Raji (cell line): Measurements from ENCODE around the gene ATP2B2.

ENCODE experiments used
- POLR2A ChIP-seq: IDR thresholded peaks from 2 replicates; pipeline ENCODE4 v1.6.1; 2011; ENCODE audit warnings: low read depth, low read length, control low read depth; ENCODE audit not compliant: insufficient read depth

Gene ATP2B2

DNA sequence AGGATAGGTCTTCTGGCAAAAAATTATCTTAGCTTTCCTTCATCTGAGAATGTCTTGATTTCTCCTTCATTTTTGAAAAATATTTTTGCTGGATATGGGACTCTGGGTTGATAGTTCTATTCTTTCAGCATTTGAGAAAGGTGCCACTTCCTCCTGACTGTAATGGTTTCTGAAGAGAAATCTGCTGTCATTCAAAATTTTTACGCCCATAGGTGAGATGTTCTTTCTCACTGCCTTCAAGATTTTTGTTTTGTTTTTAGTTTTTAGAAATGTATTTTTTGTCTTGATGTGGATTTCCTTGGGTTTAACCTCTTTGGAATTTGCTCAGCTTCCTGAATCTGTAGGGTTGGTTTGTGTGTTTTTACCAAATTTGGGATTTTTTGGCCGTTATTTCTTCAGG, 37.1 kb upstream of the ATP2B2 start:
- no peak for TF ChIP-seq POLR2A

DNA sequence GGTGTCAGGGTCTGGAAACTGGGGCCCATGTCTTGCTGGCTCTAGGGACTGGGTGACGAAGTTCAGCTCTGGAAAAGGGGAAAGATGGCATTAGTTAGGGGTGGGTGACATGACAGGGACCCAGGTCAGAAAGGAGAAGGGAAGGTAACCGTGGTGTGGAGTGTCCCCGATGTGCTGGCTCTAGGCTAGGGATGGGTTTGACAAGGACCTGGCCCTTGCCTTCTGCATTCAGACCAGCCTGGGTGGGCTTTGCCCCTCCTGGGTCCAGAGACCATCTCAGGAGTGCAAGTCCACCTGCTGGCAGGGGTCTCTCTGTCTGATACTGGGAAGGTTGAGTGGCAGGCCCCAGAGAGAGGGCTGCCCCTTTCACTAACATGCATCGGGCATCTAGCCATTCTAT, 28.7 kb upstream of the ATP2B2 start:
- no peak for TF ChIP-seq POLR2A

DNA sequence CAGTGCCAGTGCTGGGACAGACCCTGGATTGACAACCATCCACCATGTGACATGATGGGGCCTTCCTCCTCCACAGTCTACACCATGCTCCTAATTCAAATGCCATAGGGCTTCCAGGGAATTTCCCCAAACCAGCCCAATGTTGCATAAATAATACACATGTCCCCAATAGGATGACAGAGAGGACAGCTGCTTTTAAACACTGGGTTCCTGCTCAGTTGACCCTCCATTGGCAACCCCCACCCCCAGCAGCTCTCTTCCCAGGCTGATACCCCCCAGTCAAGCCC, 28.3 kb upstream of the ATP2B2 start:
- TF ChIP-seq POLR2A = no peak

DNA sequence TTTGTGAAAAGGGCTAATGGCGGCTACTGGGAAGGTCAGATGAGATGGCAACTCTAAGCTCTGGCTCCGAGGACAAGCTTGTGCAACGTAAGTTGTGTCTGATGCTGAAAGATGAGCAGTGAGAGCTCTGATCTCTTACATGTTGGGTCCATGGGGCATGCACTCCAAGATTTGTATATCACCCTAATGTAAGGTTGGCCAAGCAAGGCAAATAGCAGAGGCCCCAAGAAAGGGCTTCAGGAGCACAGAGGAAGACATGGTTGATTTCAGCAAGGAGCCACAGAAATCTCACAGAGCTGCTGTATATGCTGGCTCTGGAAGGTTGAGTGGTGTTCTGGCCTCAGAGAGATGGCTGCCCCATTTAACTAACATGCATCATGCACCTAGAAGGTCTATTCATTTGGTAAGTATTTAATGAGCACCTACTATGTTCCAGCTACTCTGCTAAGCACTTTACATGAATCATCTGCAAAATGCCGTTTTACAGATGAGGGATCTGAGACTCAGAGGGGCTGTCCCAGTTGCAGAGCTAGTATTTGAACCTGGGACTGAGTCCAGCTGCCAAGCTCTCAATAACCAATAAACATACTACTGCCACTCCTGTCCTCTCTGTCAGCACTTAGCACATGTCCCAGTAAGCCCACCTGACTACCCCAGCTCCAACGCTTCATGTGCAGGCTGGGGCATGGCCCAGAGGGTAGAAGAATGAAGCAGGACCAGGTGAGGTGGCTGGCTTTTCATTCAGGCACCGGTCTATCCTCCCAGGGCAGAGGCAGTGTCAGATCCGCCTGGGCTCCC, 27.8 kb upstream of the ATP2B2 start:
- no peak for TF ChIP-seq POLR2A

DNA sequence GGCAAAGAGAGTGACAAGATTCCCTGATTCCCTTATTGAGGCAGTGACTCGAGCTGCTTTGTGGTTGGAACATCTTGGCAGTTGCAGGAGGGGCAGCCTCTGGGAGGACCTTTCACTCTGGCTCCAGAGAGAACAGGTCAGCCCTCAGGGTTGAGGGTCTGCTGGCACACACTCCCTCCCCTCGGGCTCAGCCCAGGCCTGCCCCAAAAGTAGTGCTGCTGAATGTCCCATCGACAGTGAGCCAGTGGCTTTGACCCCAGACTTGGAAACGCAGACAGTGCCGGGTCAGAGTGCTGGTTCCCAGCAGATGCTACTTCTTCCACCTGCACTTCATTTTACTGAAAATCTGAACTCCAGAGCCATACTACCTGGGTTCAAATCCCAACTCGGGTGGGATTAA, 25.6 kb upstream of the ATP2B2 start:
- no peak for TF ChIP-seq POLR2A

DNA sequence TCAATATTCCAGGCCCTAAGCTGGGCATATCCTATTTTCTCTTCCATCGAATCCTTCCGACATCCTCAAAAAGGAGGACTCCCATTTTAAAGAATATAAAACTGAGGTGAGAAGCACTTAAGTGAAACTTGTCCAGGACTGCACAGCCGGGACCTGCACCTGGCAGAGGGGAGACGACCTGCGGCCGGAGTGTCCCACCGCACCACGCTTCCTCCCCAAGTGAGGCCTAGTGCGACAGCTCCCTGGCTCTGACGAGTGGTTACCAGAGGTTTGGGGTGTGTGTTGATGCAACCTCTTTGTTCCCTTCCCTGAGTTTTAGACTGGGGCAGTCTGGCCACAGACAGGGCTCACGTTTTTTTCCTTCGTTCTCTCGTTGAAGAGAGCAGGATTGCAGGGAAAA, 24.9 kb upstream of the ATP2B2 start:
- TF ChIP-seq POLR2A = no peak

DNA sequence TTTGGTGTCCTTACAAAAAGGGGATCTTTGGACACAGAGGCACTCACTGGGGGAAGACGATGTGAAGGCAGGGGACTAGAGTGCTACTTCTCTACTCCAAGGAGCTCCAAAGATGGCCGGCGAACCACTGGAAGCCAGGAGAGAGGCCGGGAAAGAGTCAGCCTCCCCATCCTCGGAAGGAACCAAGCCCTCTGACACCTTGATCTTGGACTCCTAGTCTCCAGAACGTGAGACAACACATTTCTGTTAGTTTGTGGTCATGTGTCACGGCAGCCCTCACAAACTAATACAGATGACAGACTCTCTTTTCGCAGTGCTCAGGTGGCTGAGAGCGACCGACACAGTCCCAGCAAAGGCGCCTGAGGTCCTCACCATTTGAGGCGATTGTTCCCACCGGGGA, 24.4 kb upstream of the ATP2B2 start:
- no peak for TF ChIP-seq POLR2A

DNA sequence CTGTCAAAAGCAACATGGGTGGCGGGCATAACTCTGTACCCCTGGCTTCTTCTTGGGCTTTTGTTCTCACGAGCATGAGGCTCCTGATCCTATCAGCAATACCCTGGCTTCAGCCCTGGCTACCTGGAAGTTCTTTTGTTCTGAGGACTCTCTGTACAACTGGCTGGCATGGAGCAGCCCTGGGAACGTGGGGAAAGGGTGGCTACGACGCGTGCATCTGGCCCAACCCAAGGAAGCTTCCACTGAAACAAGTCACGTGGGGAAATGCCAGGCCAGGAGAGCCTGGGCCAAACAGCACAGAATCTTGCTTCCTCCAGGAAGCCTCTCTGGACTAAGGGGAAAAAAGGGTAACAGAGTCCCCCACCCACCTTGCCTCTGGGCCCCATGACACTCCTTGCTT, 22.7 kb upstream of the ATP2B2 start:
- TF ChIP-seq POLR2A = no peak

DNA sequence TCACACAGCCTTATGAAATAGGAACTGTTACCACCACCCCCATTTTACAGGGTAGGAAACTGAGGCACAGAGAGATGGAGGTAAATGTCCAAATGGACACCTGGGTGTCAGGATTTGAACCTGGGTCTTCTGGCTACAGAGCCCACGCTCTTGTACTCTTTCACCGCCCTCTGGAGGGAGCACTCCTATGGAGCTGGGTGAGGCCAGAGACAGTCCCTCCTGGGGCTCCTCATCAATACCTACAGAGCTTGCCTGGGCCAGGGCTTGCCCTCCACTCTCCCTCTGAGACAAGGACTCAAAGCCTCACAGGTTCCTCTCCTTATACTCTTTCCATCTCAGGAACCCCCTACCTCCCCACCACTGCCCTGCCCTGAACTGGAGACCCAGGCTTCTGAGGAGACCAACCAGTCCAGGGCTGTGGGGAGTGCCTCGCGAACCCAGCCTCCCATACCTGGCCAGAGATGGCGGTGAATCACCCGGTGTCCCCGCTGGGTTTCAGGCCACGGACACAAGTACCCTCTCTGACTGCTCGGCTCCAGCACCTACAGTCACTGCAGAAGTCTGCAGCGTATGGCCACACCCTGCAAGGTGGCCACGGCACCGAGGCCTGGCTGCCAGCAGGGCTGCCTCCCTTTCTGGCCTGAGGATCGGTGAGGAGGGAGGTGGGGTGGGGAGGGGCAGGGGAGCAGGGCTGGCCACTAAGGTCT, 22.1 kb upstream of the ATP2B2 start:
- no peak for TF ChIP-seq POLR2A

DNA sequence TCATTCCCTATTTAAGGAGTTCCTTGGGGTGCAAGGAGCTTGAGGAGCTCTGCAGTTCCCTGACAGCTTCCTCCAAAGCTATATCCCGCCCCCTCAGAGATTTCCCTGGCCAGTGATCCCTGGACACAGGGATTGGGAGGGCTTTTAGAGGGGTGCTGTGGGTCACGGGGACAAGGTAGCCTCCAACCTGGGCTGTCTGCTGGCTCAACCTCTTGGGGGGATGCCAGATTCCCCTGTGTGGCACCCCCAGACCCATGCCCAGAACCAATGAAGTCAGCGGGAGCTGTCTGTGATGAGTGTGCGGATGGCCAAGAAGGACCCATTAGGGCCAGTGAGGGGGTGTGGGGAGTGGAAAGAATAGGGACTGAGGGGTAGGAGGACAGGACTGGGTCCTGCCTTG, 21.0 kb upstream of the ATP2B2 start:
- no peak for TF ChIP-seq POLR2A

DNA sequence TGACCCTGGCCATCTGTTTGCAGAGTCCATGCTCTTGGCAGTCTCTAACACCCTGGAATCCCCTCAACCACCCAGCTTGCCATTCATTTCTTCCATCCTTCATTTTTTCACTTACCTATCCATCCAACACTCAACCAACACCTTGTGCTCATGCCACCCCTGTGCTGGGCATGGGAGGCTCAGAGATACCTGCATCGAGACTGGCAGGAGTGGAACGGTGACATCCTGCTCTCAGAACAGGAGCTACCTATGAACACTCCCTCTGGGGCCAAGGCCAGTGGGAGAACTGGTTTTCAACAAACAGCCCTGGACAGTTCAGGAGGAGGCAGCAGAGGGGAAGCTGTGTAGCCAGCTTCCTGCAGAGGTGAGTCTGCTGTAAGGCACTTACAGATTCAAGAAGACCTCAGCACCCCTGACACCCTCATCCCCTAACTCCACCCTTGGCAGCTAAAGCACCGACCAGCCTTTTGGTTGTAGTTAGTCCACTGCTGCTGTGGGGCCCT, 19.5 kb upstream of the ATP2B2 start:
- TF ChIP-seq POLR2A = no peak

DNA sequence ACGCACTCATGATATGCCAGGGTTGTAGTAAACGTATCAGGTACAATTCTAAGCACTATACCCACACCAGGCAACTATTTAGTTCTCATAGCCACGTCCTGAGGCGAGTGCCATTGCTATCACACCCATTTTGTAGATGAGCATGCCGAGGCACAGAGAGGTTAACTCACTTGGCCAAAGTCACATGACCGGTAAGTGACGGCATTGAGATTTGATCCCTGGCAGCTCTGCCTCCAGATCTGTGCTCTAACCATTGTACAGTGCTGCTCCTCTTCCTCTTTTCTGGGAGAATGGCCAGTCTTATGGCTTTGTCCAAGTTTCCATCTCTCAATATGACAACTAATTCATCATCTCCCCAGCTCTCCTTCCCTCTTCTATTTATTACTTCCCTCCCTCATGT, 18.9 kb upstream of the ATP2B2 start:
- TF ChIP-seq POLR2A = no peak

DNA sequence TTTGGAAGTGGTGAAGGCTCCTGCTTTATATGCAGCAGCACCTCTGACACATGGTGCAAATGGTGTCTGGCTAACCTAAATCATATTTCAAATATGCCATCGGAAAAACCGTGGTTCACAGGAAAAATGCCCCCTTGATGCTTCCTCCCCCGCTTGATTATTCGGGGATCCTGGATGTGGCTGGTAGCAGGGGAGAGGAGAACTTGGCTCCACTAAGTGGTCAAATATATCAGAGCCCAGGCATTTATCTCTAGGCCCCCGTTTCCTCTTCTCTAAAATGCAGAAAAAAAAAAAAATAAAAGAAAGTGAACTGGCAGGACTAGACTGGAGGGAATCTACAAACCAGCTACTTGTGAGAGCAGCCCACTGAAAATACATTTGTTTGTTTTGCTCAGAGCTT, 18.2 kb upstream of the ATP2B2 start:
- no peak for TF ChIP-seq POLR2A

DNA sequence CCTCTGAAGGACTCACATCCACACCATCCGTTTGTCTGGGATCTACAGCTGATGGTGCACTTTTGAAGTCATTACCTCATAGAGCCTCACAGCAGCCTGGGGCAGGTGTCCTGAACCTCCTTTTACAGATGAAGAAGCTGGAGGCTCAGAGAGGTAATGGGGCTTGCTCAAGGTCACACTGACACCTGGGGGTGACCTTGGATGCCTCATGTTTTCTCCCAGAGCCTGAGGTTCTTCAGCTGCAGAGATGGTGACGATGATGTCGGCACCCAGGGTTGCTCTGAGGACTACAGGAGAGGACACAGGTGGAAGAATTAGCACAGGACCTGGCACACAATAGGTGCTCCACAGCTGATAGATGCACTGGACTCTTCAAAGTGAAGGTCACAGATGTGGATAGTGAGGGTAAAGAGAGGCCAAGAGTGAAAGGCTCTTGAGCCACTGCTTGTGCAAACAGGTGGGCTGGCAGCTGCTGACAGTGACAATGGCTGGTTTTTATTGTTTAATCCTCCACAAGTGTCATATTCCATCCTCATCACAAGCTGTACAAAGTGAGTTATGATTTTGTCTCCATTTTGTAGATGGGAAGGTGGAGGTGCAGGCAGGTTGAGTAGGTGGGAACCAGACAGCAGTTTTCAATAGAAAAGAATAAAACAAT, 17.4 kb upstream of the ATP2B2 start:
- no peak for TF ChIP-seq POLR2A

DNA sequence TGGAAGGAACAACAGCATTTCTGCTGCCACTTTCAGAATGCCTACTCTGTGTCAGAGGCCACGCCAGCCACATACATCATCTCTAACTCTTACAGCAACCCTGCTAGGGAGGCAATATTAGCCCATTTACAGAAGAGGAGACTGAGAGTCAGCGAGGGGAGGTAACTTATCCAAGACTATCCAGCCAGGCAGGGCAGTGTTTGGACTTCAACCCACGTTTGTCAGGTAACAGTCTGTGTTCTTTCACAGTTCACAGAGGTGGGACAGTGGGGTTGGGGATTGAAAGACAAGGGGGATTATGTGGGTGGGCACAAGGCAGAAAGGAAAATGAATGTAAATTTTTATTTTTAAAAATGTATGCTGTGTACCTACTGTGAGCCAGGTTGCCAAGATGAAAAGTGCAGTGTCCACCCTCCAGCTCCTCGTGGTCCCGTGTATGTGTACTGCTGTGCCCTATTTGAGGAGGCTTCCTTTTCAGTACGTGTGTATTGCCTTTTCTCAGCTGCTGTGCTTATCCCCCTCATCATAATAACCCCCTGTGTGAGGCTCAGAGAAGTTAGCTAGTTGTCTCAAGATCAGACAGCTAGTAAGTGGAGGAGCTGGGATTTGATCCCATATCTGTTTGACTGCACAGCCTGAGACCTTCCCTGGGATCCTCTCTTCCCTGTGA, 16.5 kb upstream of the ATP2B2 start:
- no peak for TF ChIP-seq POLR2A

DNA sequence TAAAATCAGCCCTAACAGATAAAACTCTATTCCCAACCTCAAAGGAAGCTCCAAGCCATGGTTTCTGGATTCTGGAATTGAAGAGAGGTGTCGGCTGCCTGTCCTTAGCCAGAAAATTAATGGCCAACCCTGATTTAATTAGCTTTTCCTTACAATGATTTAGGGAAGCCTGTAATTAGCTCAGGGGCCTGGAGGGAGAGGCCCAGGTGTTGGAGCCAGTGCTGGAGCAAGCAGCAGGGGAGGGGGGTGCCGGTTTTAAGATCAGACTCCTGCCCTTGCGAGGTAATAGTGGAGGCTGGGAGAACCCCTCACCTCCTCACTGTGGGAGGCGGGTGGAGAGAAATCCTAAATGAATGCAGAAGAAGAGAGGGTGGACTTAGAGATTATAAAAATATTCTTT, 14.7 kb upstream of the ATP2B2 start:
- no peak for TF ChIP-seq POLR2A

DNA sequence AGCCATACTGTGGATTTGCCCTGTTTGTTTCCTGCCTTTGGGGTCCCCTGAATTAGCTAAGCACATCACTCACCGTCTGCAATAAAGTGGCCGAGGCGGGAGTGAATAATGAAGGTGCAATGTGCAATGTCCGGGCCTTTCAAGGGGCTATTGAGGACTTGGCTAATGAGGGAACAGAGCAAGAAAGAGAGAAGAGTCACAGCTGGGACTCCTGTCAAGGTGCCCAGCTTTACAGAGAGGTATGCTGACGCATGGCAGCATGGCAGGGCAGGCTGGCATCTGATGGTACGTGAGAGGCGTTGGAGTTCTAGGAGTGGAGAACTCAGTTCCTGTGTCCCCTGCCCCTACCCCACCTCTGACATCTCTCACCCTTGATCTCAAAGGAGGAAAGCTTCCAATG, 13.8 kb upstream of the ATP2B2 start:
- TF ChIP-seq POLR2A = no peak
